Cardiac muscle cell (in vitro differentiated cells and primary cell): ENCODE measurements around the gene AP4M1. TPM values are rescaled to one million over a fixed set of nuclear protein-coding genes. Genes with fewer than 3 reads are reported as not detected.
A peak's percentile ranks its signal among the peaks of the same experiment; 100 is the strongest.
"Not testable (repeated sequence)": the region's sequence is repeated elsewhere in the genome, so short reads cannot be mapped to it uniquely, and the experiment has no call there.

Experiments used
- DNase-seq, 2 donors: peaks; one replicate each; pipeline versions ENCODE4 v3.0.0 to v3.0.0-alpha.2; 2010 to 2017; ENCODE audit warnings: low read depth in 1 of 2, low spot score in 1 of 2
- H3K27ac ChIP-seq: fragments of 200-600 bp; sonication (generic); 2 replicates; pipeline ENCODE4 v1.5.1; 2016
- H3K27me3 ChIP-seq: fragments of 200-600 bp; sonication (generic); 2 replicates; pipeline ENCODE4 v1.6.0; 2016; ENCODE audit warnings: control low read depth
- H3K36me3 ChIP-seq: fragments of 200-600 bp; sonication (generic); 2 replicates; pipeline ENCODE4 v1.5.1; 2016; ENCODE audit warnings: control low read depth
- H3K4me1 ChIP-seq: fragments of 200-600 bp; sonication (generic); 2 replicates; pipeline ENCODE4 v1.8.1; 2017; ENCODE audit warnings: low read depth, mild to moderate bottlenecking, mixed run types
- H3K4me3 ChIP-seq: fragments of 200-600 bp; sonication (generic); 2 replicates; pipeline ENCODE4 v1.5.1; 2016; ENCODE audit warnings: mild to moderate bottlenecking
- H3K9me3 ChIP-seq: fragments of 200-600 bp; sonication (generic); 2 replicates; pipeline ENCODE4 v1.5.1; 2017; ENCODE audit warnings: low read depth, mild to moderate bottlenecking, control low read depth
- CTCF ChIP-seq: IDR thresholded peaks from 2 replicates; pipeline ENCODE4 v1.5.1; 2012; ENCODE audit warnings: low read depth, mild to moderate bottlenecking, low read length
- polyA plus RNA-seq: library from polyadenylated mRNA; unstranded; fragments of >200 nt; fragmentation: Nextera tagmentation; extraction: Ambion mirVana; gene quantifications from 2 replicates; pipeline ENCODE4 v1.2.1, GENCODE V29; 2016
- total RNA-seq: library from RNA; depleted of rRNA; stranded (reverse); fragments of >200 nt; gene quantifications from 2 replicates; pipeline ENCODE4 v1.2.3, GENCODE V29; 2016

AP4M1 gene
- total and polyA plus RNA-seq, 2 experiments from 2014 or later: 29.3 to 35.2 TPM

- no peak for TF ChIP-seq CTCF
- H3K27ac ChIP-seq: no peak overlapping the region
Measured at GRCh38 chr7:100141555-100141949, 40.1 kb downstream of the AP4M1 start.

GRCh38 chr7:100142461-100142860 is 41.0 kb downstream of the AP4M1 start:
- H3K36me3 ChIP-seq: no peaks in the 10 kb centered on the region
- H3K4me1 ChIP-seq: no peaks in the 10 kb centered on the region
- H3K9me3 ChIP-seq: no peaks in the 10 kb centered on the region
- H3K27ac ChIP-seq: no peak overlapping the region
- no peak for DNase-seq
- TF ChIP-seq CTCF: no peak
- H3K27me3 ChIP-seq: no peaks in the 10 kb centered on the region
- no peak overlapping the region for H3K4me3 ChIP-seq

More at GRCh38 chr7:100141555-100141949, 40.1 kb downstream of the AP4M1 start:
- DNase-seq: no peak
- Histone ChIP-seq H3K27me3 (no peaks in the 10 kb centered on the region), H3K4me1 (no peaks in the 10 kb centered on the region), H3K9me3 (no peaks in the 10 kb centered on the region), H3K36me3 (no peaks in the 10 kb centered on the region), H3K4me3 (no peak overlapping the region)

GRCh38 chr7:100146350-100146749 is 44.9 kb downstream of the AP4M1 start:
- H3K9me3 ChIP-seq, H3K27ac ChIP-seq, H3K36me3 ChIP-seq, H3K4me3 ChIP-seq, H3K4me1 ChIP-seq, H3K27me3 ChIP-seq: not testable (repeated sequence)
- DNase-seq: peak in 1 of 2 donors; percentile 86

- Histone ChIP-seq H3K36me3 (no peaks in the 10 kb centered on the region), H3K27ac (no peak overlapping the region), H3K9me3 (no peaks in the 10 kb centered on the region), H3K4me3 (no peak overlapping the region), H3K4me1 (no peaks in the 10 kb centered on the region), H3K27me3 (no peaks in the 10 kb centered on the region)
- no peak for DNase-seq
- TF ChIP-seq CTCF: no peak
Measured at GRCh38 chr7:100147278-100147677, 45.8 kb downstream of the AP4M1 start.

- H3K9me3 ChIP-seq: no peaks in the 10 kb centered on the region
- H3K4me3 ChIP-seq: peak overlapping the region; percentile 12
- no peaks in the 10 kb centered on the region for H3K36me3 ChIP-seq
- no peak for TF ChIP-seq CTCF
- no peaks in the 10 kb centered on the region for H3K4me1 ChIP-seq
- peak overlapping the region; percentile 54 for H3K27ac ChIP-seq
- no peak for DNase-seq
- H3K27me3 ChIP-seq: no peaks in the 10 kb centered on the region
Measured at GRCh38 chr7:100148225-100148558, 46.7 kb downstream of the AP4M1 start.

GRCh38 chr7:100148559-100149328 is 47.3 kb downstream of the AP4M1 start, which contains the start of gene LAMTOR4:
Gene LAMTOR4 (plus strand): TSS chr7:100148918. CDS start chr7:100148973, 55 bp downstream.
- no peaks in the 10 kb centered on the region for H3K4me1 ChIP-seq
- no peaks in the 10 kb centered on the region for H3K27me3 ChIP-seq
- no peaks in the 10 kb centered on the region for H3K9me3 ChIP-seq
- no peaks in the 10 kb centered on the region for H3K36me3 ChIP-seq
- peak within 1 kb of the TSS; percentile 97 for H3K4me3 ChIP-seq
- DNase-seq: peak; percentile 99
- peak within 1 kb of the TSS; percentile 54 for H3K27ac ChIP-seq
- no peak for TF ChIP-seq CTCF
